ENCODE data around the gene ZBTB46.

The ZBTB46 gene

DNA sequence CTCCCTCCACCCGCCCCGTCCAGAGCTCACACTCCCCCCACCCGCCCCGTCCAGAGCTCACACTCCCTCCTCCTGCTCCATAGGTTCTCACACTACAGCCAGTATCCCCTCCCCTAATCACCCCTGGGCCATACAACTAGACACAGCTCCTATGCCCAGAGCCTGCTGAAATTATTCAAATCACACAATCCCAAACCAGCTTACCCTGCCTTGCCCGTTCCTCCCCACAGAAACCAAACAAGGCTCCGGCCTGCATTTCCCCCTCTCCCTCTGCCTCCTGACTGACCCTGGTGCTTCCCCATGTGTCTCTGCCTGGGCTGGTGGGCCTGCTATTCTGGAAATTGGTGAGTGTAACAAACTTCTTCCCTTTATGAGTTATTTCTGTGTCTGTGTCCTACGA lies 72.9 kb downstream of the ZBTB46 start:
- Histone ChIP-seq H3K27ac (no peak overlapping the region), H3K4me3 (no peak overlapping the region)
- DNase-seq (ENCODE audit: low spot score): no peak
- TF ChIP-seq, protein P1, sequence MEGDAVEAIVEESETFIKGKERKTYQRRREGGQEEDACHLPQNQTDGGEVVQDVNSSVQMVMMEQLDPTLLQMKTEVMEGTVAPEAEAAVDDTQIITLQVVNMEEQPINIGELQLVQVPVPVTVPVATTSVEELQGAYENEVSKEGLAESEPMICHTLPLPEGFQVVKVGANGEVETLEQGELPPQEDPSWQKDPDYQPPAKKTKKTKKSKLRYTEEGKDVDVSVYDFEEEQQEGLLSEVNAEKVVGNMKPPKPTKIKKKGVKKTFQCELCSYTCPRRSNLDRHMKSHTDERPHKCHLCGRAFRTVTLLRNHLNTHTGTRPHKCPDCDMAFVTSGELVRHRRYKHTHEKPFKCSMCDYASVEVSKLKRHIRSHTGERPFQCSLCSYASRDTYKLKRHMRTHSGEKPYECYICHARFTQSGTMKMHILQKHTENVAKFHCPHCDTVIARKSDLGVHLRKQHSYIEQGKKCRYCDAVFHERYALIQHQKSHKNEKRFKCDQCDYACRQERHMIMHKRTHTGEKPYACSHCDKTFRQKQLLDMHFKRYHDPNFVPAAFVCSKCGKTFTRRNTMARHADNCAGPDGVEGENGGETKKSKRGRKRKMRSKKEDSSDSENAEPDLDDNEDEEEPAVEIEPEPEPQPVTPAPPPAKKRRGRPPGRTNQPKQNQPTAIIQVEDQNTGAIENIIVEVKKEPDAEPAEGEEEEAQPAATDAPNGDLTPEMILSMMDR (IDR thresholded peaks at IDR 0.05): no peak

DNA sequence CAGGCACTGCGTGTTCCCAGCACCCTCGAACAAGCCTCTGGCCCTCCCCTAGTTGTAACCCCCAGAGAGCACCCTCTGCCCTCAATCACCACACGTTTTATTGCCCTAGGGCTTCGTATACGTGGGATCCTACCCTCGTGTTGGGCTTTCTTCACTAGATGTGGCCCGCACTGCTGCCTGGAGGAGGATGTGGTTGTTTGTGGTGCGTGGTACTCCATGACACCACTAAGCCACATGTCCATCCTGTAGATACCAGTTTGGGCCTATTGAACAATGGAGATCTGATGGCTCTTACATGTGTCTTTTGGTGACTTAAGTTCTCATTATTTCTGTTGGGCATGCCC lies 74.4 kb downstream of the ZBTB46 start:
- TF ChIP-seq, protein P1 (IDR thresholded peaks at IDR 0.05): no peak
- Histone ChIP-seq H3K27ac (no peak overlapping the region), H3K4me3 (no peak overlapping the region)
- no peak for DNase-seq (ENCODE audit: low spot score)

DNA sequence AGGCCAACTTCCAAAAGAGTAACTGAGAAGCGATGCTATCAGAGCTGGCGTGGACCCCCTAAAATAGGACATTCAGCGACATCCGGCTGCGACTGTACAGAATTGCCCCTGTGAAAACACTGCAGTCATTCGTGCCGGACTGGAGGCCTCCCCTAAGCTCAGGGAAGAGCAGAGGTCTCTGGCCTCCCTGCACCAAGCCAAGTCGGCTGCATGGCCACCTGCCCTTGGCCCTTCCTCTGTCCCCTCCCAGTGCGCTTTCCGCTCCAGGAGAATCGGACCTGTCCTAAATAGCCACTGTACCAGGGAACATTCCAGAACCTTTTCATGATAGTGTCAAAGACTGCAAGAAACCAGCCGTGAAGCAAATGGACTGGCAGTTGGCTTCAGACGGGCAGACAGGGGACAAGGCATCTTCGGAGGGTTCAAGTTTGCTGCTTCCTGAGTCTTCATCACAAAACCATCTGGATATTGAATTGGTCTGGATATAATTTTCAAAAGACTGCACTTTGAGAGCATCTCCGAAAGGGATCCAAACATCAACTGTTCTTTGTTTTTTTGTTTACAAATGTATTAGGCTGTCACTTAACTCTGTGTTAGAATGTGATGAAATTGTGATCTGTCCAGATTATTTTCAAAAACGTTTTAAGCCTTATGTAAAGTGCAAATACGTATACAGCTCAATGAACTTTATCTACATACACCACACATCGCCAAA lies 75.0 kb downstream of the ZBTB46 start:
- no peak for DNase-seq (ENCODE audit: low spot score)
- no peak overlapping the region for H3K27ac ChIP-seq
- TF ChIP-seq, protein P1 (IDR thresholded peaks at IDR 0.05): no peak
- no peak overlapping the region for H3K4me3 ChIP-seq

DNA sequence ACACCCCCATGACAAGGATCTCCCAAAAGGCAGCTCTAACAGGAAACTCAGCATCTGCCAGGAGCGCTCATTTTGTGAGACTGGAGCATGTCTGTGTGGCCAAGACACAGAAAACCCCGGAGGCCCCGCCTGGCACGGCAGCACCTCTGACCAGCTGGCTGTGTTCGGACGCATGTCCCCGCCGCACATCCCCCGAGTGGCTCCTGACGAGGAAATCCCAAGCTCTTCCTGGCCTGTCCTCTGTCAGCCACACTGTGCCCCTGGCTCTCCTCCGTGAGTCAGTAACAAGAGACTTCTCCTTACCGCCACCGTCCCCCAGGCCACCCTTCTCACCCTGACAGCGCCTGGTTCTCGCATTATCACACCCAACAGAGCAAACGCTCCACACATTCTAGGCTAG lies 77.1 kb downstream of the ZBTB46 start:
- Histone ChIP-seq H3K4me3 (no peak overlapping the region), H3K27ac (no peak overlapping the region)
- DNase-seq (ENCODE audit: low spot score): no peak
- TF ChIP-seq, protein P1 (IDR thresholded peaks at IDR 0.05): no peak

DNA sequence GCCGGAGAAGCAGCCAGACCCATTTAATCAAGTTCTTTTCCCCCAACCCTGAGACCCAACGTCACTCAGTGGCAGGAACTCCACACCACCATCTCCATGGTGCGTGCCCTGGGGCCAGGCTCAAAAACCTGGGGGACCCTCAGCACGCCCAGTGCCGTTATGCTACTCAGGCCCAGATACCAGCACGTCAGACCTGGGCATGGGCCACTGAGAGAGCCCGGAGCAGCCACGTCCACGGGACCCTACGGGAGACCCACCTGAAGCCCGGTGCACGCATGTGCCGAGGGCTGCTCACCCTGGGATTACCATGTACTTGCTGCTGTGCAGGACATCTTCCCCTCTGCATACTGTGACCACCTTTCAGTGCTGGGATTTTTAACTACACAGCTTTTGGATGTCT lies 77.7 kb downstream of the ZBTB46 start:
- Histone ChIP-seq H3K4me3 (no peak overlapping the region), H3K27ac (no peak overlapping the region)
- no peak for DNase-seq (ENCODE audit: low spot score)
- TF ChIP-seq, protein P1 (IDR thresholded peaks at IDR 0.05): no peak

DNA sequence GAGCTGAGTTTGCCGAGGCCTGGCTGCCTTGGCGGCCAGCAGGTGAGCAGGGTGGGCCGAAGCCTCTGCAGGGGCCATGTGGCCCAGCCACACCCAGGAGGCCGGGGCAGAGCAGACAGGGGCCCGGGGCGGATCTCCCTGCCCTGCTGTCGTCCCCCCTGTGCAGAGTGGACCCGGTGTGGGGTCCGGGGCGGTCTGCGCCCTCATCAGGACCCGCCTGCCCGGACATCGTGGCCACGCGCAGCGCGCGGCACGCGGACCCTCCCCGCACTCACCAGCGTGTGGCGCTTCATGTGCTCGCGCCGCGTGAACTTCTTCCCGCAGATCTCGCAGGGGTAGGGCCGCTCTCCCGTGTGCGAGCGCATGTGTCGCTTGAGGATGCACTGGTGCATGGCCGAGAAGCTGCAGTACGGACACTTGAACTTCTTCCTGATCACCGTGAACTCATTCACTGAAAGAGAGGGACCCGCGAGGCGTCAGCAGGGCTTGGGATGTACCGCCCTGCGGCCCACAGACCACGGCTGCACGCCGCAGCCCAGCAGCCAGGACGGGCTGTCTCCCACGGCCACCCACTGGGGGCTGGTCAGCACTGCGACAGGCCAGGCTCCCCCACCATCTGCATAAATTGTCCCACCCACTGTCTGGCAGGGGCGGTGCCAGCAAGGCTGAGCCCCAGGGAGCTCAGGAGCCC lies 78.5 kb downstream of the ZBTB46 start:
- H3K27ac ChIP-seq: no peak overlapping the region
- TF ChIP-seq, protein P1 (IDR thresholded peaks at IDR 0.05): no peak
- DNase-seq (ENCODE audit: low spot score): no peak
- H3K4me3 ChIP-seq: no peak overlapping the region
